Brain microvascular endothelial cell (primary cell): ENCODE data around the gene AQP7.

Experiments
- DNase-seq: peaks from one replicate; pipeline ENCODE4 v3.0.0-alpha.2; 2020
- H3K27ac ChIP-seq: fragments of 250-450 bp; sonication (Bioruptor Pico); 2 replicates; pipeline ENCODE4 v1.5.1; 2020; ENCODE audit warnings: mild to moderate bottlenecking, moderate library complexity
- H3K27me3 ChIP-seq: fragments of 250-450 bp; sonication (Bioruptor Pico); replicated peaks from 2 replicates; pipeline ENCODE4 v1.5.1; 2020; ENCODE audit warnings: mild to moderate bottlenecking
- H3K36me3 ChIP-seq: fragments of 250-450 bp; sonication (Bioruptor Pico); replicated peaks from 2 replicates; pipeline ENCODE4 v1.5.1; 2020; ENCODE audit warnings: mild to moderate bottlenecking
- H3K4me3 ChIP-seq: 2 replicates; pipeline ENCODE4 v1.5.1; 2011; ENCODE audit warnings: low read depth, mild to moderate bottlenecking, control low read depth, low read length, moderate library complexity
- in situ Hi-C: cut with HindIII; loops from 2 replicates; pipeline ENCODE4 v1.10.0; 2017; ENCODE audit warnings: low sequenced_read_pairs, low pct_ligation_motif_present
- TF ChIP-seq, protein P1 (sequence below): IDR thresholded peaks from 2 replicates; pipeline ENCODE4 v1.5.1; 2011; ENCODE audit warnings: low read depth, mild to moderate bottlenecking, moderate library complexity, low read length, control low read depth, inconsistent platforms; ENCODE audit errors: missing control alignments

Gene AQP7

DNA sequence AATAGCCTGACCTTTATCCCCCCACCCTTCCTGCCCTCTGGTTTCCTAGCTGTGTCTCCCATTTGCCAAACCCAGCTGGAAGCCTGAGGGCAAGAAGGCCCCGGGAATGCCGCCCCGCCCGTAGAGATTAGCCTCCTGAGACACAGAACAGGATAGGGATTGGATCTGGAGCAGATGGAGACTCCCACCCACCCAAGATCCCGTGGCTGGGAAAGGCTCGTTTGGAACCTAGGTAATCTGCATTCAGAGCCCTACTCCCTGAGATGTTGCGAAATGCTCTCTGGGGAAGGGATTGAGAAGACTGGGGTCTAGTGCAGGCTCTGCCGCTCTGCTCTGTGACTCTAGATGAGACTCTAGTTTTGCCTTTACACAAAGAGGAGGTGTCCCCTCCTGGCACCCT lies 34.1 kb upstream of the AQP7 start:
- TF ChIP-seq, protein P1, sequence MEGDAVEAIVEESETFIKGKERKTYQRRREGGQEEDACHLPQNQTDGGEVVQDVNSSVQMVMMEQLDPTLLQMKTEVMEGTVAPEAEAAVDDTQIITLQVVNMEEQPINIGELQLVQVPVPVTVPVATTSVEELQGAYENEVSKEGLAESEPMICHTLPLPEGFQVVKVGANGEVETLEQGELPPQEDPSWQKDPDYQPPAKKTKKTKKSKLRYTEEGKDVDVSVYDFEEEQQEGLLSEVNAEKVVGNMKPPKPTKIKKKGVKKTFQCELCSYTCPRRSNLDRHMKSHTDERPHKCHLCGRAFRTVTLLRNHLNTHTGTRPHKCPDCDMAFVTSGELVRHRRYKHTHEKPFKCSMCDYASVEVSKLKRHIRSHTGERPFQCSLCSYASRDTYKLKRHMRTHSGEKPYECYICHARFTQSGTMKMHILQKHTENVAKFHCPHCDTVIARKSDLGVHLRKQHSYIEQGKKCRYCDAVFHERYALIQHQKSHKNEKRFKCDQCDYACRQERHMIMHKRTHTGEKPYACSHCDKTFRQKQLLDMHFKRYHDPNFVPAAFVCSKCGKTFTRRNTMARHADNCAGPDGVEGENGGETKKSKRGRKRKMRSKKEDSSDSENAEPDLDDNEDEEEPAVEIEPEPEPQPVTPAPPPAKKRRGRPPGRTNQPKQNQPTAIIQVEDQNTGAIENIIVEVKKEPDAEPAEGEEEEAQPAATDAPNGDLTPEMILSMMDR: no peak
- no peak overlapping the region for H3K27ac ChIP-seq
- H3K27me3 ChIP-seq: peaks cover 8% of the 10 kb centered on the region
- in situ Hi-C loops: no loop called here
- H3K4me3 ChIP-seq: no peak overlapping the region
- no peak for DNase-seq
- no peaks in the 10 kb centered on the region for H3K36me3 ChIP-seq

DNA sequence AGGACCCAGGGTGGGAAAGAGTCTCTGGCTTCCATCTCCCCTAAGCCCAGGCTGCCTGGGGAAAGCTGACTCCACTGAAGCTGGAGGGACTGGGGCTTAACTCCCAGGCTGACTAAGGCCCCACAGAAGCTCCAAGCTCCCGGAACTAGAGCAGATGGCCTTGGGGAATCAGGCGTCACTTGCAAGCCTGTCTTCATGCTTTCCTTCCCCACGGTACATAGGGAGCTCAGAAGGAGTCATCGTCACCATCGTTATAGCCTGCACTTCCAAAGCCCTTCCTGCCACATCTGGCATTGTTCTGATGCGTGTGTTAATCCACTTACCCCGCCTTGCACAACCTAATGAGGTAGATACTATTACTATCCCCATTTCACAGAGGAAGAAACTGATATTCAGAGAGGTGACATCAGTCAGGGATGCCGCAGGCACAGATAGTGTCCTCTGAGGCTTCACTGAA lies 33.5 kb upstream of the AQP7 start:
- H3K36me3 ChIP-seq: no peaks in the 10 kb centered on the region
- peaks cover 8% of the 10 kb centered on the region for H3K27me3 ChIP-seq
- no peak overlapping the region for H3K27ac ChIP-seq
- TF ChIP-seq, protein P1: no peak
- in situ Hi-C loops: no loop called here
- no peak for DNase-seq
- no peak overlapping the region for H3K4me3 ChIP-seq

DNA sequence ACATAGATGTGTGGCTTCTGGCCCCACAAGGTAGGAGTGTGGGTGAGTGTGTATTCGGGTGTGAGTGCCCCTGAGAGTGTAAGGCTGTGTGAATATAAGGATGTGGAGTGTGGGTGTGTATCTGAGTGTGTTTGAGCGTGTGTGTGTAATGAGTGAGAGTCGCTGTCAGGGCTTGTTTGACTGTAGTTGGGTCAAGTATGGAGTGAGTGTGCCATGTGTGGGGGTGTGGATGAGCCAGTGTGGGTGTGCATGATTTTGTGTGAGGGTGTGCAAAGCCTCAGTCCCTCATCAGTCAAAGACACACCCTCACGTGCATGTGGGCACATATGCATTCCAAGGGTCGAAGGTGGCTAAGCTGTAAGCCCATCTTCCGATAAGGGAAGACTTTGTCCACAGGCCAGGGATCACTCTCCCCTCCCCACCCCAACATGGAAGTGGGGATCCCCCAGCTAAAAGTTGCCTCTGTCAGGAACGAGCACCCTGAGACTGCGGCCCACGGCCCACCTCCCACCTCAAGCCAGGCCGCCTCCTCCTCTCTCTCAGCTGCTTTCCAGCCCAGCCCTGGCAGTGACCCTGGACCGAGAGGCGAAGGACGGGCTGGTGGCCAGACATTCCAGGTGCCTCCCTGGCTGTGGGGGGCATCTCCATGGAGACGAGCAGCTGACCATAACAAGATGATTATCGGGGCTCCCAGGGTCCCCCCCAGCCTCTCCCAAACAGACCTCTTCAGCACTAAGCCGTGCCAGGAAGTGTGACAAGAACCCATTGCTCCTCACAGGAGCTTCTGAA lies 32.1 kb upstream of the AQP7 start:
- TF ChIP-seq, protein P1: no peak
- DNase-seq: no peak
- Histone ChIP-seq H3K36me3 (no peaks in the 10 kb centered on the region), H3K27me3 (peaks cover 8% of the 10 kb centered on the region), H3K4me3 (no peak overlapping the region), H3K27ac (no peak overlapping the region)
- in situ Hi-C loops: no loop called here

DNA sequence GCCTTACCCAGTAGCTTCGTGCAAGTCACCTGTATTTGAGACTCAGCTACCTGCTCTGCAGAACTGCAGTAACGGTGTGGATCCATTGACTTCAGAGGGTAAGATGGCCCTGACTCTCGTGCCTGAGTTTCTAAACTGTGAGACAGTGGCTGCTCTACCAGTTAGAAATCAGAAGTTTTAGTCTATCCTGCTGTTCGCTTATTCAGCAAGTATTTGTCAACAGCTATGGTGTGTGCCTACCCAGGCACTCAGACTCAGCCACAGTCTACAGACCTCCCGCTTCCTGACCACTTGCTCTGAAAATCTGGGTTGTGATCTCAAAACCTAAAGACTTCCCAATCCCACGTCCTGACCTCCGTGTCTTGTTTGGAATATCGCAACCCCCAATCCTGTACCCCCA lies 31.5 kb upstream of the AQP7 start:
- H3K27me3 ChIP-seq: peaks cover 8% of the 10 kb centered on the region
- no peaks in the 10 kb centered on the region for H3K36me3 ChIP-seq
- TF ChIP-seq, protein P1: no peak
- H3K27ac ChIP-seq: no peak overlapping the region
- in situ Hi-C loops: no loop called here
- no peak for DNase-seq
- no peak overlapping the region for H3K4me3 ChIP-seq

DNA sequence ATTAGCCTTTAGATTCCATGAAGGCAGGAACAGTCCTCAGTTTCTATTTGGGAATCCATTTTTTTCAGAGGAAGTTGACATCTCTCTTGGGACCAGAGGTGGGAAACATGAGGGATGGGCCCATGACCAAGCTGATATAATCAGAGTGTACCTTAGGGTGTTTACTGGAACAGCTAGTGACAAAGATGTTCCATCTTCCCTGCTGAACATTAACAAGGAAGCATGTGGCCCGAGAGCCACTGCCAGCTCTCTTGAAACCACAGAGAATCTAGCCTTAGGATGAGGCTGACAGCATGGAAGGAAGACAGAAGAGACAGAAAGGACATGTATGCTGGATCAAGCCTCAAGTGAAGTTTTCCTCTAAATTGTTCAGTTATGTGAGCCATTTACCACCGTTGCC lies 29.1 kb upstream of the AQP7 start:
- no peak overlapping the region for H3K27ac ChIP-seq
- TF ChIP-seq, protein P1: no peak
- DNase-seq: no peak
- H3K4me3 ChIP-seq: no peak overlapping the region
- H3K36me3 ChIP-seq: no peaks in the 10 kb centered on the region
- in situ Hi-C loops: no loop called here
- H3K27me3 ChIP-seq: peaks cover 8% of the 10 kb centered on the region

DNA sequence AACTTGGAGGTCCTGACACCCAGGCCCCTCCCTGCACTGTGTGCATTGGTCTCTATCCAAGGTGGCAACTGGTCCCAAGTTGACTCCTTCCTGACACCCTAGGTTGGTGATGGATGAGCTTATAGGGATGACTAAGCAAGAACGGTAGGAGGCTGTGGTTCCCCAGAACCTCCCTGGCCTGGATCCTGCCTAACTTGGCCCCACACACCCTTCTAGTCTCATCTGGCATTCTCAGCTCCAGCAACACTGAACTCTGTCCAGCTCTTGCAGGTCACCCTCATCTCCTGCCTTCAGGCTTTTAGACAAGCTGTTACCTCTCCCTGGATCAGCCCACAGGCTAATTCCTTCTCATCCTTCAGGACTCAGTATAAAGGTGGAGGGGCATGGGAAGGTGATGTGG lies 28.6 kb upstream of the AQP7 start:
- DNase-seq: no peak
- Histone ChIP-seq H3K36me3 (no peaks in the 10 kb centered on the region), H3K27ac (no peak overlapping the region), H3K27me3 (peaks cover 8% of the 10 kb centered on the region), H3K4me3 (no peak overlapping the region)
- in situ Hi-C loops: no loop called here
- TF ChIP-seq, protein P1: no peak
